HG03469 (cell line): ENCODE data around the gene ITPKB.
A peak's percentile ranks its signal among the peaks of the same experiment; 100 is the strongest.
"Not testable (repeated sequence)": the region's sequence is repeated elsewhere in the genome, so short reads cannot be mapped to it uniquely, and the experiment has no call there.

Experiments used
- ATAC-seq: cut with Tn5 transposase; IDR thresholded peaks from one replicate; pipeline ENCODE4 v1.9.1; 2021; ENCODE audit warnings: mild to moderate bottlenecking, moderate library complexity, moderate number of reproducible peaks; ENCODE audit not compliant: unreplicated experiment

ITPKB gene

DNA sequence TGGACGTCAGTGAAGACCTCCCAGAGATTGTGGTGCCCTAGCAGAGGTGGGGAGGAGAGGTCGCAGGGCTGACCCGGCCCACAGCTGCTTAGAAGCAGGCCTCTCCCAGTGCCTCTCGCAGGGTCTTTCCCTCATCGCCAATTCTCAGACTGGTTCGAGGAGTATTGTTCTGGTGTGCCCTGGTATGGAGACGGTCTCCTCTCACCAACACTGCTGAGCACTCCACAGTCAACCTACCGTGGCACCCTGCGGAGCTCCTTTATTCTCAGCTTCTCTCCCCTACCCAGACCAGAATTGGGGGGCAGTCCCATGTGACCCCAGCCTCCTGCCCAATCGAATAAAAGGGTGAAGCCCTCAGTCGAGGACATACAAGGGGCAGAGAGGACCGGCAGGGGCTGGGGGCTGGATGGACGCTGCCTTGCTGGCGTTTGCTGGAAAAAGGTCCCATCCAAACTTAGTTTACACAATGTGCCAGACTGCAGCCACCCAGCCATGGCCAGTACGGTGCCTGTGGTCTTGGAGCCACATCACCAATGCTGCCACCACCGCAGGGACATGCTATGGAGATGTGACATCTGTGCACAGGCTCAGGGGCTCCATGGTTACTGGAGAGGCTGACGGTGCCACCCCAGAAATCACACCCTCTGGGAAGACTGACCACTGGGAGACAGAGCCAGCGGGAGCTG lies 109.7 kb downstream of the ITPKB start:
- no peak for ATAC-seq

GRCh38 chr1:226628612-226629155 lies 110.4 kb downstream of the ITPKB start:
- ATAC-seq: no peak

GRCh38 chr1:226627924-226628611 lies 111.0 kb downstream of the ITPKB start:
- ATAC-seq: no peak

DNA sequence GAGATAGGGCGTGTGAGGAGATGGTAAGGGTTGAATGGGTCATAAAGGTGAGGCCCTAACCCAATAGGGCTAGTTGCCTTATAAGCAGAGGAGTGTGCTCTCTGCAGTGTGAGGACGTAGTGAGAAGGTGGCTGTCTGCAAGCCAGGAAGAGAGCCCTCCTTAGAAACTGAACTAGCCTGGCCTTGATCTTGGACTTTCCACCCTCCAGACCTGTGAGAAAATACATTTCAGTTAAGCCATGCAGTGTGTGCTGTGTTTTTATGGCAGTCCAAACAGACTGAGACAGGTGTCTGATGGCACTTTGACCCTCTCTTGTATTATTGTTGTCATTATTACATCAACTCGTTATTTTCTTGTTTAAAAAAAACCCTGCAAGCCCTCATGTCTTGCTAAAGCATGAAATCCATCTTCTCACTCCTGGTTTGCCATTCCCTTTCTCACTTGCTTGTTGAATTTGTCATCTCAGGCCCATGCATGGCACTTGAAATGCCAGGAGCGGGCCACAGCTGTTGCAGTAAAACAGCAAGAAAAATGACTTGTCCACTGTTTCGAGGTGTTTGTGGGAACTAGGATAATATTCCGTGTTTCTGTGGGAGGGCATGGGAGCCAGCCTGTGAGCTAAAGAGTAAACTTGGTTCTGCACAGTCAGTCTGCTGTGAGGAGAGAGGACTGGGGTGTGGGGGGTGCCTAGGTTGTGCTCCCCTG lies 111.9 kb downstream of the ITPKB start:
- ATAC-seq: no peak

DNA sequence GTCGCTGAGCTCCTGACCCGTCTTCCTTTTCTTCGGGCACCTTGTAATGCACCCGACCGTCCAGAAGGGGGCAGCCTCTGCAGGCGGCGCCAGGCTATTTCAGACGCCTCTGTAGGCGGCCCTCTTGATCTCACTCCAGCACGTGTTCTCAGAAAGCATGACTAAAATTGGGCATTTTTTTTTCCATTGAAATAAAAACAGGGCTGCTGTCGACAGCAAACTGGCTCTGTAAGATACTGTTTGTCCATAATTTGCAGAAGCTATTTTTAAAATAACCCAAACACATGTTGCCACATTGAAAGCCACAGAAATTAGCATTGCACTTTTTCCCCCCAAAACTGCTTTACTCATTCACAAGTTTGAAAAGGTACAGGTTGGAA lies 112.5 kb downstream of the ITPKB start:
- peak; percentile 48 for ATAC-seq

DNA sequence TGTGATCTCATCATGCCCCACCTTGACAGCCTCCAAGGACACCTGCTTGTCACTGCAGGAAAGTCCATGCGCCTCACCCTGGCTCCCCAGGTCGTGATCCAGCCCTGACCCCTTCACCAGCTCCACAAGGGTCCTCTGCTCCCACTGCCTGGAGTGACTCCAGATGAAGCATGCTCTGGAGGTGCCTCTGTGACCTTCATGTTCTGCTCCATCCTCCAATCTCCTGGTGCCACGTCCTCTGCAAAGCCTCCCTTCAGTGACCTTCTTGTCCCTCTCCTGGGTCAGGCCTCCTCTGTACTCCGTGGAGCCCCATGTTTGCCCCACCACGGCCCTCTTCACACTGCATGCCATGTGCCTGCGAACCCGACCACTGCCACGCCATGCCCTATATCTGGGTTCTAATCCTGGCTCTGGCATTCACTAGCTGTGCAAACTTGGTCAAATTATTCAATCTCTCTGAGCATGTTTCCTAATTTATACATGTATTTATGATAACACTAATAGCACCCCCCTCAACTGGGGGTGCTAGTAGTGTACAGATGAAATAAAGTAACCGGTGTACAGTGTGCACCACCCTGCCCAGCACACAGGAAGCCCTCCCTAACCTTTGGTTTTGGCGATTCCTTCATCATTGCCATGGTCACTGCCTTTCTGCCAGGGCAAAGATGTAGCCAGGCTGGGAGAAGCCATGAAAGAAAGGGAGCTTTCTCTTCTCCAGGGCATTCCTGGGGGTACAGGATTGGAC lies 113.1 kb downstream of the ITPKB start:
- ATAC-seq: no peak

- ATAC-seq: no peak
Measured at GRCh38 chr1:226625326-226625725, 113.8 kb downstream of the ITPKB start.

GRCh38 chr1:226624526-226624925 lies 114.6 kb downstream of the ITPKB start:
- no peak for ATAC-seq

- ATAC-seq: no peak
Measured at GRCh38 chr1:226622012-226622411, 117.1 kb downstream of the ITPKB start.

DNA sequence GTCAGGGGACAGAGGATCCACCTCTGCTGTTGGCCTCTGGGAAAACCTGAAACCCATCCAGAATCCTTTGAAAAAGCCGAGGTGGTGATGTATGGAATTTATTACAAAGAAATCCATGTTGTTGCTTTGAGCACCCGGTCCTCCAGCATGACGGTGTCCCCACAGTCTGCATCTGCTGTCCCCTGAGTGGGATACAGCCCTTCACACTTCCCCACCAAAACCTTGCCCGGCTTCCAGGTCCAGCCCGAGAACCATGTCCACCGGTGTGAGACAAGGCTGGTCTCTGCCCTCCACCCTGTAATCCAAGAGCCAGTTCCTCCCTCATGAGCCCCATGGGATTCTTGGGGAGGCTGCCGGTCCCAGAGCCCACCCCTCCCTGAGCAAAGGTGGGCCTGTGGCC lies 120.1 kb downstream of the ITPKB start:
- ATAC-seq: no peak

DNA sequence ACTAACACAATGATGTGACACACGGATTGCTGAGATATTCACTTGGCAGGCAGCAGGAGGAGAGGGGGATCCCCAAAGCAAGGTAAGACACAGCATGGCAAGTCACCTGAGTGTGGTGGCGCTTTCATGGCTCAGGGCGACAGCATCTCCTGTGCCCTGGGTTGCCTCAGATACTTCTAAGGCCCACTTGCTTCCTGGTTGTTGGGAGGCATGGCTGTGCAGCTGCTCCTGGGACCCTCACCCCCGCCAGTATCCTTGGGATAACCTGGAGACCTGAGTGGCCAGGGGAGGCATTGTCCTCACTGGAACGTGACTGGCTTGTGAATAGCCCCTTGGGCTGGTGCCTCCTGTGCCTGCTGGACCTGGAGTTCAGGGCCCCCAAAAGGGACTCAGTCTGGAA lies 120.7 kb downstream of the ITPKB start:
- no peak for ATAC-seq

- not testable (repeated sequence) for ATAC-seq
Measured at GRCh38 chr1:226617719-226618118, 121.4 kb downstream of the ITPKB start.

- ATAC-seq: no peak
Measured at GRCh38 chr1:226617109-226617508, 122.0 kb downstream of the ITPKB start.

- ATAC-seq: no peak
Measured at GRCh38 chr1:226616636-226617035, 122.4 kb downstream of the ITPKB start.

DNA sequence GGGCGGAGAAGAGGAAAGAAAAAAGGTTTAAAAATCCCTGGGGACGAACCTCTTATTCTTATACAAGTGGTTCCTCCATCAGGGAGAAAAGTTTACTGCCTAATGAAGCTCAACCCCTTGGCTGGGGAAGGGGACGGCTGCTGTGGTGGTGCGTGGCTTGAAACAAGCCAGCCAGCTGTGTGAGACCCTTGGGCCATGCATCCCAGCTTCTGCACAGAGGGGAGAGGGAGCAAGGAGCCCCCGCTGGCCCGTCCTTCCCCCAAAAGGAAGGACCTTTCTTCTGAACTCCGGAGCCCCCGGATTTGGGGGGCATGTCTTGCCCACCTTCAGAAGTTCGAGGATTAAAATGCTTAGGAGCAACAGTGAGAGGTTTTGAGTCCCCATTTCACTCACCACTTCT lies 123.2 kb downstream of the ITPKB start:
- no peak for ATAC-seq

GRCh38 chr1:226611980-226612379 lies 127.1 kb downstream of the ITPKB start:
- not testable (repeated sequence) for ATAC-seq

DNA sequence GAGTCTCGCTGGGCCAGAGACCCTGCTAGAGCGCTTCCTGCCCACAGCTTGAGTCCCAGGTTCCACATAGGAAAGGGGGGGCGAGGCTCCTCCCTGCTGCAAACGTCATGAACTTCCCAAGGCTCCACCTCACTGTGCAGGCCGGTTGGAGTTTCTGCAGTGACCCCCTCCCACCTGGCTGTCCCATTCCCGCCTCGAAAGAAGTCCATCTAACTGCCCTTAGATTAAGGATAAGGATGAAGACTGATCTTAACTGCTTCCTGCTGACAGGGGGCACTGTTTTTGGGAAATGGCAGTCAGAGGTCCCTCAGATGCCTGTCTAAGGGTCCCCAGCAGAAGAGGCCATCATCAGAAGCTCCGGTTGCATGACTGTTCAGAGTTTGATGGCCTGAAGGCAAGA lies 127.8 kb downstream of the ITPKB start:
- no peak for ATAC-seq

DNA sequence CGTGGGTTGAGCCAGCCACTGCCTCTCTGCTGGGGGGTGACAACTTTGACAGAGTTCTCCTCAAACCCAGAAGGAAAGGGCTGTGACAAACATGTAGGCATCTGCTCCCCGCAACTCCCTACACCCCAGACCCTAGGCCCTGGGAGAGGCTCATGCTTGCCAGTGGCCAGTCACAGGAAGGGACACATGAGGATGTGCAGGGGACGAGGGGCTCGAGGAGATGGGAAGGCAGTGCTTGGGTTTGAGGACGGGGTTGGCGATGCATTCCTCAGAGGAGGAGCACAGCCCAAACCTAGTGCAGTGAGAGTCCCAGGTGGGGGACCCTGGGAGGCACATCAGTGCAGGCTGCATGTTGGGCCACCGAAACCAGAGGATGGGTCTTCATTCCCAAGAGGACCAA lies 128.4 kb downstream of the ITPKB start:
- no peak for ATAC-seq

GRCh38 chr1:226609836-226610455 lies 129.1 kb downstream of the ITPKB start:
- no peak for ATAC-seq

DNA sequence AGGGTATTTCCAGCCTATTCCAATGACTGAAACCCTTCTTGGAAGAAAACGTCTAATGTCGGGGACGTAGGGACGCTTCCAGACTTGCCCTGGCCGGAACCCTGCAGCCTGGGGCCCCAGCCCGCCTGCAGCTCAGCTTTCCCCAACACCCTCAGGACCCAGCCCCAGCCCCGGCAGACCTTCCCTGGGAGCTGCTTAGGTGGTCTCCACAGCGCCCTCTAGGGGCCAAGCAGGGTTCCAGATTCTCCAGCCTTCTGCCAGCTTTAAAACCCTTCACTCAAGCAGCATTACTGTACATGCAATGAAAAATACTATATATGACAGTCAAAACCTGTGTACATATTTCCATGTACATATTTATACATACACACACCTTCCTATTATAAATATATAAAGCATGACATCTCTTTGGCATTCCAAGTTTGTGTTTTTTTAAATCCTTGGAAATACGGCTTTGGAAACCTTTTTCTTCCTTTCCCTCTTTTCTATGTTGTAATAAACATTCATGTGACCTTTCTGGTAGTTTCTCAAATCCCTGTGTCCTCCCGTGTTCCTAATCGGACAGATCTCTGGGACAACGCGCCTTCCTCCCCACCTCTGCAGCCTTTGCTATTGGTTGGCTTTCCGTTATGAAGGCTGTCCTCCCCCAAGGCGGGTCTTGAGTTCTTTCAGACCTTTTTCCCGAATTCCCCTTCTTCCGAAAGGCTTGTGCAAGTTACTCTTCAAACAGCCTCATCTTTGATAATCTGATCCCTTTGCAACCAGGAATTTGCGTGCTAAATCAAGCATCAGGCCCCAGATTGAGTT lies 130.2 kb downstream of the ITPKB start:
- ATAC-seq: no peak
